Upper lobe of left lung (tissue), 4 donors: ENCODE data around the gene XPR1.

ENCODE experiments used
- CTCF ChIP-seq, 6 experiments: fragments of 450-650 bp in 4 of 6; fragments of 200-600 bp in 2 of 6; sonication (generic) in 2 of 6; IDR thresholded peaks; one replicate each; pipeline ENCODE4 v1.5.1; 2016 to 2019; ENCODE audit warnings: antibody characterized with exemption in 6 of 6
- EP300 ChIP-seq, 4 donors: sonication (generic); formaldehyde crosslinking; IDR thresholded peaks; one replicate each; pipeline ENCODE4 v1.5.1; 2017; ENCODE audit warnings: antibody characterized with exemption in 4 of 4, control low read depth in 2 of 4
- POLR2A ChIP-seq, 4 donors: fragments of 450-650 bp; IDR thresholded peaks; one replicate each; pipeline ENCODE4 v1.5.1; 2016 to 2017; ENCODE audit warnings: antibody characterized with exemption in 4 of 4, mild to moderate bottlenecking in 2 of 4
- POLR2AphosphoS5 ChIP-seq, 2 donors: sonication (generic); formaldehyde crosslinking; IDR thresholded peaks; one replicate each; pipeline ENCODE4 v1.5.1; 2017; ENCODE audit warnings: antibody characterized with exemption in 2 of 2

GRCh38 chr1:180927841-180928240, 296.0 kb downstream of the XPR1 start:
- TF ChIP-seq CTCF (IDR thresholded peaks at IDR 0.05): no peak
- TF ChIP-seq POLR2A (IDR thresholded peaks at IDR 0.05): no peak
- no peak for TF ChIP-seq POLR2AphosphoS5 (IDR thresholded peaks at IDR 0.05)
- no peak for TF ChIP-seq EP300 (IDR thresholded peaks at IDR 0.05)
